ENCODE measurements around the gene NXN.

- TF ChIP-seq POLR2A (IDR thresholded peaks at IDR 0.05; ENCODE audit: low read depth, low read length) (no peak), POLR2AphosphoS5 (IDR thresholded peaks at IDR 0.05; ENCODE audit: low read depth, low read length) (no peak), TAF1 (IDR thresholded peaks at IDR 0.05; ENCODE audit: borderline replicate concordance, low read depth, low read length) (no peak)
Measured at GRCh38 chr17:760371-760770, 219.2 kb downstream of the NXN start.
